Measurements from ENCODE around the gene TSHZ2.

DNA sequence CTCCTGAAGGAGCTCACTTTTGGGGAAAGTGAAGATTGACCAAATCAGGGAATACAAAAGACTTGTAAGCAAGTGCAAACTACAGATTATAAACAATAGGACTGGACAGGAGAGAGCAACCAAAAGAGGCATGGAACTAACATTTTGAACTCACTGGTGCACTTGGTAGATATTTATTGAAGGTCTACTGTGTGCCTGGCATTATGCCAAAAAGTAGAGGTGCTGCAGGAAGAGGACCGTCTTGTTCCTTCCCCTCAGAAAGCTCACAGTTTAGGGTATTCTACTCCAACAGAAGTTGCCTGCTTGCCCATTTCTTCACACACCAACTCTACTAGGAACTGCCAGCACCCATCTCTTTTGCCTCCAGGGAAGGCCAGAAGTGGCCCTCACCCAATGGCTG is 10.0 kb upstream of the TSHZ2 start:
- TF ChIP-seq, protein P1, sequence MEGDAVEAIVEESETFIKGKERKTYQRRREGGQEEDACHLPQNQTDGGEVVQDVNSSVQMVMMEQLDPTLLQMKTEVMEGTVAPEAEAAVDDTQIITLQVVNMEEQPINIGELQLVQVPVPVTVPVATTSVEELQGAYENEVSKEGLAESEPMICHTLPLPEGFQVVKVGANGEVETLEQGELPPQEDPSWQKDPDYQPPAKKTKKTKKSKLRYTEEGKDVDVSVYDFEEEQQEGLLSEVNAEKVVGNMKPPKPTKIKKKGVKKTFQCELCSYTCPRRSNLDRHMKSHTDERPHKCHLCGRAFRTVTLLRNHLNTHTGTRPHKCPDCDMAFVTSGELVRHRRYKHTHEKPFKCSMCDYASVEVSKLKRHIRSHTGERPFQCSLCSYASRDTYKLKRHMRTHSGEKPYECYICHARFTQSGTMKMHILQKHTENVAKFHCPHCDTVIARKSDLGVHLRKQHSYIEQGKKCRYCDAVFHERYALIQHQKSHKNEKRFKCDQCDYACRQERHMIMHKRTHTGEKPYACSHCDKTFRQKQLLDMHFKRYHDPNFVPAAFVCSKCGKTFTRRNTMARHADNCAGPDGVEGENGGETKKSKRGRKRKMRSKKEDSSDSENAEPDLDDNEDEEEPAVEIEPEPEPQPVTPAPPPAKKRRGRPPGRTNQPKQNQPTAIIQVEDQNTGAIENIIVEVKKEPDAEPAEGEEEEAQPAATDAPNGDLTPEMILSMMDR (IDR thresholded peaks at IDR 0.05): no peak
- no peak for TF ChIP-seq POLR2A (IDR thresholded peaks at IDR 0.05)
- no peak for TF ChIP-seq POLR2AphosphoS5 (IDR thresholded peaks at IDR 0.05)
- no peak for TF ChIP-seq EP300 (IDR thresholded peaks at IDR 0.05; ENCODE audit: low read depth)
